Naive thymus-derived CD8-positive, alpha-beta T cell (primary cell): Measurements from ENCODE around the gene TRIM31. TPM values are rescaled to one million over a fixed set of nuclear protein-coding genes. Genes with fewer than 3 reads are reported as not detected.

Experiments
- polyA plus RNA-seq, 3 donors: library from polyadenylated mRNA; unstranded; fragments of 300-500 nt; fragmentation: Illumina TruSeq; gene quantifications; one replicate each; pipeline ENCODE4 v1.2.3, GENCODE V29; 2021
- total RNA-seq, 8 experiments: library from RNA in 2 of 8; stranded (reverse) in 2 of 8; gene quantifications; one replicate each; pipeline ENCODE4 v1.2.3 and lab custom pipeline; 2021 to 2026

Gene TRIM31
- total and polyA plus RNA-seq, 5 experiments from 2014 or later: 0.07 TPM; not detected in 4

Other genes starting within 250 kb of the TRIM31 start
- 1,000 to 10,000 TPM; 2,087 to 2,115 TPM for gene HLA-A, start 170.6 kb downstream of the TRIM31 start, total RNA-seq
- 1,000 to 10,000 TPM; 2,084 to 4,021 (median 2,635) TPM for gene HLA-A, start 170.6 kb downstream of the TRIM31 start, polyA plus RNA-seq
- gene POLR1H, start 51.8 kb downstream of the TRIM31 start, total RNA-seq: 10 to 100 TPM; 35.9 to 38.5 TPM
- 100 to 1,000 TPM in 1 of 3 donors, 10 to 100 TPM in 2; 60.8 to 110 (median 93.5) TPM for gene POLR1H, start 51.8 kb downstream of the TRIM31 start, polyA plus RNA-seq
- gene PPP1R11, start 45.9 kb downstream of the TRIM31 start, total RNA-seq: 10 to 100 TPM; 56.6 to 58.1 TPM
- 100 to 1,000 TPM in 2 of 3 donors, 10 to 100 TPM in 1; 97.6 to 108 (median 101) TPM for gene PPP1R11, start 45.9 kb downstream of the TRIM31 start, polyA plus RNA-seq
- gene RNF39, start 37.3 kb downstream of the TRIM31 start, total RNA-seq: not detected
- under 1 TPM in 1 of 3 donors, not detected in 2; 0.10 TPM for gene RNF39, start 37.3 kb downstream of the TRIM31 start, polyA plus RNA-seq
- not detected for gene TRIM40, start 23.1 kb upstream of the TRIM31 start, total RNA-seq
- gene TRIM40, start 23.1 kb upstream of the TRIM31 start, polyA plus RNA-seq: not detected
- gene TRIM10, start 48.1 kb upstream of the TRIM31 start, total RNA-seq: not detected
- not detected for gene TRIM10, start 48.1 kb upstream of the TRIM31 start, polyA plus RNA-seq
- gene TRIM15, start 50.5 kb upstream of the TRIM31 start, total RNA-seq: not detected
- not detected for gene TRIM15, start 50.5 kb upstream of the TRIM31 start, polyA plus RNA-seq
- 10 to 100 TPM; 42.6 to 47.0 TPM for gene TRIM26, start 100.3 kb upstream of the TRIM31 start, total RNA-seq
- 10 to 100 TPM; 22.7 to 42.9 (median 27.6) TPM for gene TRIM26, start 100.3 kb upstream of the TRIM31 start, polyA plus RNA-seq
- gene TRIM39, start 213.8 kb upstream of the TRIM31 start, total RNA-seq: 10 to 100 TPM; 22.1 to 23.1 TPM
- gene TRIM39, start 213.8 kb upstream of the TRIM31 start, polyA plus RNA-seq: 10 to 100 TPM in 2 of 3 donors, 1 to 10 TPM in 1; 6.6 to 15.4 (median 12.7) TPM
- 10 to 100 TPM; 48.2 to 49.5 TPM for gene RPP21, start 232.1 kb upstream of the TRIM31 start, total RNA-seq
- gene RPP21, start 232.1 kb upstream of the TRIM31 start, polyA plus RNA-seq: 10 to 100 TPM; 61.1 to 92.4 (median 73.6) TPM